Measurements from ENCODE around the gene HPCAL1. TPM values are rescaled to one million over a fixed set of nuclear protein-coding genes. Genes with fewer than 3 reads are reported as not detected.
A peak's percentile ranks its signal among the peaks of the same experiment; 100 is the strongest.
"Not testable (repeated sequence)": the region's sequence is repeated elsewhere in the genome, so short reads cannot be mapped to it uniquely, and the experiment has no call there.

Gene HPCAL1
- total and polyA plus RNA-seq, 2 donors = 10.0 to 36.3 TPM

GRCh38 chr2:10447895-10448575, 145.3 kb downstream of the HPCAL1 start, which contains the start of gene ODC1:
TSS of gene ODC1 (minus strand) at chr2:10448327. CDS start at chr2:10445032, 3,295 bp downstream.
- peak; percentile 76 for DNase-seq (ENCODE audit: extremely low spot score)
- H3K4me1 ChIP-seq (ENCODE audit: insufficient read depth) = no peaks in the 10 kb centered on the region
- H3K4me3 ChIP-seq (ENCODE audit: low read depth, low read length) = peak within 1 kb of the TSS; percentile 72
- peak within 1 kb of the TSS; percentile 97 for H3K27ac ChIP-seq (ENCODE audit: low read depth)
- no peaks in the 10 kb centered on the region for H3K36me3 ChIP-seq (ENCODE audit: insufficient read depth)
- under 1% methylated on average over 96 of the region's 99 CpGs for WGBS

DNA sequence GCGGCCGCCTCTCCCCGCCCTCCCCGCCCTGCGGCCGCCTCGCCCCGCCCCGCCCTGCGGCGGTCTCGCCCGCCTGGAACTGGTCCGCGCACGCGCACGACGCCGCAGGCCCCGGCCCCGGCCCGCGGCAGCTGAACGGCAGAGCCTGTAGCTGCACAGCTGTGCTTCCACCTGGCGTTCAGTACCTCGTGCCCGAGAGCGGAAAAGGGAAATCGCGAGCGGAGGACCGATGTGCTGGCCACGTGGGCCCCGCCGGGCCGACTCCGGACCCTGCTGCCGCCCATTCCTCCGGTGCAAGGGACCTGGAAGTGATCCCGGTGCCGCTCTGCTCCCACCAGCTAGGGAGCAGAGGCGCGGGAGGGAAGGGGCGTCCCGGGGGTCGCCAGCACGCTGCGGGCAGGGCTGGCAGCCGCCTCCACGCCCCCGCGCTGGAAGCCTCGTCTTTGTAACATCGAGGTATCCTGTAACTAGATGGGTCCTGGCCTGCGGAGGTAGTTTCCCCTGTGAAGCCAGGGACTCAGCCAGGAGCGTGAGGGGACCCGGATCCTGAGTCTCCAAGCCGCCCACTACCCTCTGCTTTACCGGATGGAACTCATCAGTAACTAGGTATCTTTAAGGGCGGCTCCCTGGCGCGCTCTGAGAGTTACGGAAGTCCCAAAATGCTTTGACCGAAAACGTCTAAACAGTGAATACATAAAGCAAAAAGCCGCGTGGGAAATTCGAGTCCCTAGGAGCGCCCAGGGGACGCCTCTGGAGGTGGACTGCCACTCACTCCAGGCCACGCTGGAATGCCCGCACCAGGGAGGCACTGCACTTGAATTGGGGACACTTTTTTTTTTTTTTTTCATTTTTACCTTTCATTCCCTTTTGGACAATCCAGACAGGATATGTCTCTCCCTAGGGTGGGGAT, 146.1 kb downstream of the HPCAL1 start:
- H3K27ac ChIP-seq (ENCODE audit: low read depth) = peak overlapping the region; percentile 66
- peak overlapping the region; percentile 48 for H3K4me3 ChIP-seq (ENCODE audit: low read depth, low read length)
- WGBS = 2% methylated on average over 73 of the region's 73 CpGs
- DNase-seq (ENCODE audit: extremely low spot score) = no peak
- no peaks in the 10 kb centered on the region for H3K36me3 ChIP-seq (ENCODE audit: insufficient read depth)
- no peaks in the 10 kb centered on the region for H3K4me1 ChIP-seq (ENCODE audit: insufficient read depth)

DNA sequence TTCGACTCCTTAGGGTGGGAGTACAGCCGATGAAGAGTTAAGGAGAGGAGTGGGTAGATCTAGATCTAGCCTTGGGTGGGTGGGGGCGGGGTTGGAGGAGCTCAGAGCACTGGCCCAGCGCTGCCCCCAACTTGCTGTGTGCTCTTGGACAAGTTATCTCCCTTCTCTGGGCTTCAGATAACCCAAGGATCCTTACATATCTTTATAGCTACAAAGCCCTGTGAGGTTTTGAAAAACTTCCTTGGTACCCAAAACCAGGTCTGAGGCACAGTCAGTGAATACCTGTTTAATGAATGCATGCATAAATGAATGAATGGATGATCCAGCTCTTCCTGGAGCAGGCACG, 146.8 kb downstream of the HPCAL1 start:
- Histone ChIP-seq H3K4me3 (ENCODE audit: low read depth, low read length) (no peak overlapping the region), H3K27ac (ENCODE audit: low read depth) (no peak overlapping the region), H3K4me1 (ENCODE audit: insufficient read depth) (no peaks in the 10 kb centered on the region), H3K36me3 (ENCODE audit: insufficient read depth) (no peaks in the 10 kb centered on the region)
- no peak for DNase-seq (ENCODE audit: extremely low spot score)
- WGBS = 45% methylated on average over 5 of the region's 5 CpGs

DNA sequence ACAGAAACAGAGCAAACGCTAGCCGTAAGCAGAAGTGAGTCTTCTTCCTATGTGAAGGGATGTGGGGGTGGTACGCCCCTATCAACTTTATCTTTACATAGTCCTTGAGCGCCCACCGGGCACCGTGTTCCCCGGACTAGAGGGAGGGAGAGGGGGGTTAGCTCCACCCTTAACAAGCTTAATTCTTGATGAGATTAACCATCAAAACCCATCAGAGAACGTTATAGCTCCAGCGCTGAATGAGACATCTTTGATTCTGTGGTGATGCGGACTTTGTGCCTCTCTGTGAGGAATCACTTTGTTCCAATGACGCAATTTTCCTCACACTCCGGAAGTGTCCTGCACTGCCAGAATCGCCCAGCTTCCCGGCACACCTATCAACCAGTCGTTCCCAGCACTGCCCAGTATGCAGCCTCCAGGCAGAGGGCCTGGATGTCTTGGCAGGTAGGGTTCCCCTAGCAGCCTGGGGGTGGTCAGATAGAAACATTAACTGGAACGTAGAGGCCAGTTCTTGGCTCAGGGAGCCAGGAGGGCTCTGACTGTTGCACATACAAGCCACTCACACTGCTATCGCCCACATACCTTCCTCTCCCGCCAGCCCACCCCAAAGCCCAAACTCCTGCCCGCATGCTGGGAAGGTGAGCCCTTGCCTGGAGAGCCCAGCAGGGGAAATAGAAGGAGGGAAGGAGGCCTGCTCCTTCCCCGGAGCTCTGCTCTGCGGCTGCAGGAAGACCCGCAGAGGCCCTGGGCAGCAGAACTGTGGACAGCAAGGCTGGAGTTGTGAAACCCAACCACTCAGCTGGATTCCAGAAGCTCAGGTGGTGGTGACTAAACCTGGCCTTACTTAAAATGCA, 147.4 kb downstream of the HPCAL1 start:
- Histone ChIP-seq H3K27ac (ENCODE audit: low read depth) (no peak overlapping the region), H3K4me1 (ENCODE audit: insufficient read depth) (no peaks in the 10 kb centered on the region), H3K36me3 (ENCODE audit: insufficient read depth) (no peaks in the 10 kb centered on the region), H3K4me3 (ENCODE audit: low read depth, low read length) (no peak overlapping the region)
- DNase-seq (ENCODE audit: extremely low spot score) = no peak
- WGBS = 78% methylated on average over 22 of the region's 22 CpGs

GRCh38 chr2:10451819-10452218, 149.1 kb downstream of the HPCAL1 start:
- no peak for DNase-seq (ENCODE audit: extremely low spot score)
- peak overlapping the region; percentile 6 for H3K27ac ChIP-seq (ENCODE audit: low read depth)
- no peak overlapping the region for H3K4me3 ChIP-seq (ENCODE audit: low read depth, low read length)
- WGBS = 95% methylated on average over 6 of the region's 6 CpGs
- H3K36me3 ChIP-seq (ENCODE audit: insufficient read depth) = no peaks in the 10 kb centered on the region
- H3K4me1 ChIP-seq (ENCODE audit: insufficient read depth) = no peaks in the 10 kb centered on the region

DNA sequence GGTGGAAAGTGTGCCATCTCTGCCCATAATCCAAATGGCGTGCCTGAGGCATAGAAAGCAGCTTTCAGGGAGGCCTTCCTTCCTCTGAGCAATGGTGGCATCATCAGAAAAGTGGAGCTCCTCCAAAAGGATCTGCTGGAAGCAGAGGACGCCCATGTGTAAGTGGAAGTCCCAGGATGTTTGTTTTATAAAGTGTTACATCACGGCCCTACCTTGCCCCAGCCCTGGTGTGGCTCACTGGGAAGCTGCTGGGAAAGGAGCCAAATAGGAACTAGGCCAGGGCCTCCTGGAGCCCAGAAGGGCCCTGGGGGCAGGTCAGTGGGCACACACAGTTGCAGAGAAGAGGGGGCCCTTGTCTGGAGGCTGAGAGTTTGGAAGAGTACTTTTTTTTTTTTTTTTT, 149.6 kb downstream of the HPCAL1 start:
- 57% methylated on average over 3 of the region's 3 CpGs for WGBS
- no peak overlapping the region for H3K4me3 ChIP-seq (ENCODE audit: low read depth, low read length)
- no peaks in the 10 kb centered on the region for H3K36me3 ChIP-seq (ENCODE audit: insufficient read depth)
- peak overlapping the region; percentile 6 for H3K27ac ChIP-seq (ENCODE audit: low read depth)
- H3K4me1 ChIP-seq (ENCODE audit: insufficient read depth) = no peaks in the 10 kb centered on the region
- no peak for DNase-seq (ENCODE audit: extremely low spot score)

DNA sequence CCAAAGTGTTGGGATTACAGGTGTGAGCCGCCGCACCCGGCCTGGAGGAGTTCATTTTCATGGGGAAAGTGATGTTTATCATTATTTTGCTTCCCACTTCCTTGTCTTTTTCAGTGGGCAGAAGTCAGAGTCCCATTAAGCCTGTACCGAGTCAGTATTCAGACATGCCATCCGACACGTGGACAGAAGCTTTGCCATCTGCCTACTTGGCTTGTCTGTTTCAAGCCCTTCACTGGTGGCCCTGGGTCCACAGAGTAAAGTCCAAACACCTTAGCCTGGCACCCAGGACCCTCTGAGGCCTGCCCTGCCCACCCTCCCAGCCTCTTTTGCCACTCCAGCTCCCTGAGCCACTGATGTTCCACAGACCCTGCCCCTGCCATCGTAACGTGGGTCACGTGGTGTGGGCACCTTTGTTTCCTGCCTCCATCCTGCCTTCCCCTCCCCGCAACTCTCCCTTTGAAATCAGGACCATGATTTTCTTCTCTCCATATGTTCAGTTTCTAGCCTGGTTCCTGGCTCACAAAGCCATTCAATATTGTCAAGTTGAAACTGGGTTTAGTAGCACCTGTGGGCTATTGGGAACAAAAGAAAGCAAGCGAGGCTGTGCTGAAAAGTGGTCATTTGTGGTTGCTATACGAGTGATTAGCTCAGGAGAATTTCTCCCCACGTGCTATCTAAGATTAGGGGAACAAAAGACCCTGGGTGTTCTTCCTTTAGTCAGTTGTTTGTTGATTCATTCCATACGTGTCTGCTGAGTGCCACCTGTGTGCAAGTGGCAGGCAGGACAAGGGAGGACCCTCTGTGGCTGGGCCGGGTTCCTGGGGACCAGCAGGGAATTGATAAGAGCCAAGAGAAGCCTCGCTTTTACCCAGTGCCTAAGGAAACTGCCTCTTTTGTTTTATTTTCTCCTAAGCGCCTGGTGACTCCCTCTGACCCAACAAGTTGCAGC, 150.5 kb downstream of the HPCAL1 start:
- H3K4me3 ChIP-seq (ENCODE audit: low read depth, low read length) = no peak overlapping the region
- H3K36me3 ChIP-seq (ENCODE audit: insufficient read depth) = no peaks in the 10 kb centered on the region
- WGBS = 86% methylated on average over 17 of the region's 17 CpGs
- no peak overlapping the region for H3K27ac ChIP-seq (ENCODE audit: low read depth)
- H3K4me1 ChIP-seq (ENCODE audit: insufficient read depth) = no peaks in the 10 kb centered on the region
- no peak for DNase-seq (ENCODE audit: extremely low spot score)

- Histone ChIP-seq H3K4me3 (ENCODE audit: low read depth, low read length) (no peak overlapping the region), H3K27ac (ENCODE audit: low read depth) (no peak overlapping the region), H3K36me3 (ENCODE audit: insufficient read depth) (no peaks in the 10 kb centered on the region), H3K4me1 (ENCODE audit: insufficient read depth) (no peaks in the 10 kb centered on the region)
- DNase-seq (ENCODE audit: extremely low spot score) = no peak
- WGBS = 86% methylated on average over 9 of the region's 9 CpGs
These were observed 151.2 kb downstream of the HPCAL1 start for GRCh38 chr2:10453905-10454298.

DNA sequence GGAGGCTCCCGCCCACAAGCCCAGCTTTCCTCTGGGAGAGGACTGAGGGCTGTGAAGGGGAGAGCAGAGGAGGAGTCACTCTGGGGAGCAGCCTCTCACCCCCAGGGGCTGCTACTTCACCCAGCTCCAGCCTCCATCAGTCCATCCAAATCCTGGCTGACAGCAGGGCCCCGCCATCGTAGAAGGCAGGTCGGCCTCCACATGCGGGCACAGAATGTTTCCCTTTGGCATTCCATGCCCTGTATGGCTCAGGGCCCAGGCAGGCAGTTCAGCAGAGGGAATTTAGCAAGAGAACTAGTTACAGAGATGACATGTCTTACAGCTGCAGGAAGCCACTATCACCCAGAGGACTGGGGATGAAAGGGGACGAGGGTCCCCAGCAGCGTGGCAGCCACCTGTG, 151.8 kb downstream of the HPCAL1 start:
- H3K4me1 ChIP-seq (ENCODE audit: insufficient read depth) = no peaks in the 10 kb centered on the region
- no peak for DNase-seq (ENCODE audit: extremely low spot score)
- WGBS = 80% methylated on average over 7 of the region's 7 CpGs
- no peaks in the 10 kb centered on the region for H3K36me3 ChIP-seq (ENCODE audit: insufficient read depth)
- no peak overlapping the region for H3K27ac ChIP-seq (ENCODE audit: low read depth)
- H3K4me3 ChIP-seq (ENCODE audit: low read depth, low read length) = no peak overlapping the region

- H3K4me1 ChIP-seq (ENCODE audit: insufficient read depth); DNase-seq (ENCODE audit: extremely low spot score); H3K36me3 ChIP-seq (ENCODE audit: insufficient read depth); H3K27ac ChIP-seq (ENCODE audit: low read depth); H3K4me3 ChIP-seq (ENCODE audit: low read depth, low read length): not testable (repeated sequence)
- 86% methylated on average over 3 of the region's 3 CpGs for WGBS
These were observed 154.5 kb downstream of the HPCAL1 start for GRCh38 chr2:10457195-10457594.

GRCh38 chr2:10457846-10458598, 155.3 kb downstream of the HPCAL1 start:
- H3K36me3 ChIP-seq (ENCODE audit: insufficient read depth) = no peaks in the 10 kb centered on the region
- WGBS = 44% methylated on average over 11 of the region's 11 CpGs
- H3K4me1 ChIP-seq (ENCODE audit: insufficient read depth) = no peaks in the 10 kb centered on the region
- H3K4me3 ChIP-seq (ENCODE audit: low read depth, low read length) = no peak overlapping the region
- no peak overlapping the region for H3K27ac ChIP-seq (ENCODE audit: low read depth)
- no peak for DNase-seq (ENCODE audit: extremely low spot score)

GRCh38 chr2:10460366-10460796, 157.7 kb downstream of the HPCAL1 start:
- DNase-seq (ENCODE audit: extremely low spot score) = no peak
- Histone ChIP-seq H3K36me3 (ENCODE audit: insufficient read depth) (no peaks in the 10 kb centered on the region), H3K27ac (ENCODE audit: low read depth) (no peak overlapping the region), H3K4me1 (ENCODE audit: insufficient read depth) (no peaks in the 10 kb centered on the region), H3K4me3 (ENCODE audit: low read depth, low read length) (no peak overlapping the region)
- 79% methylated on average over 17 of the region's 17 CpGs for WGBS
